ENCODE data around the gene RAD9A.

RAD9A gene

DNA sequence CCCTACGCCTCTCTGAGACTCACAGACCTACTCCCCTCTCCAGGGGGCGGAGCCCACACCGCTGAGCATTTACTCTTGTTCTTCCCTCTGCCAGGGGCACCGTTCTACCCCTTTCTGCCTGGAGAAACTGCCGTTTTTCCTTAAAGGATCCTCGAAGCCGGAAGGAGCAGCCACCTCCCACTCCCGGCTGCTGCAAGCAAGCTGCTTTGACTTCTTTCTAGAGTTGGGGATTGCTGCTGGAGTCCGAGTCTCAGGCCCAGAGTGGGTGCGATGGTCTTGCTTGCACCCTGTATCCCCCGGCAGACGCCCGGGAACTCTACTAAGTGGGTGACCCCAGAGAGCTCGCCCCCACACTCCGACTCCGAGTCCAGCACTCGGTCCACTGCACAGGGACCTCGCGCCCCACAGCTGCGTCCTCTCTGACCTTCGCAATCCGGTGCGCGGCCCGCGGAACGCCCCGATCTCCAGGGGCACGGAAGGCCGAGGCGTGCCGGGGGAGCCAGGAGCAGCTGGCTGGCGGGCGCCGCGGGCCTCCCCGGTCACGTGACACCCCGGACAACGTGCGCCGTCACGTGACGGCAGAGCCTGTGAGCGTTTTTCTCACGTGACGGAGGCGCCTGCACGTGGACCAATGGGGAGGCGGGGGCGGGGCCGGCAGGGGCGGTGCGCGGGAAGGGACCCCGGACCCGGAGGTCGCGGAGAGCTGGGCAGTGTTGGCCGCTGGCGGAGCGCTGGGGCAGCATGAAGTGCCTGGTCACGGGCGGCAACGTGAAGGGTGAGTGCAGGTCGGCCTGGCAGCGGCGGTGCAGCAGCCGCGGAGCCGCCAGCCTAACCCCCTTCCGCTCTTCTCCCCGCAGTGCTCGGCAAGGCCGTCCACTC is at the start of gene RAD9A:
Gene RAD9A, plus strand, starts transcription at position 683 of the 879 bp plus-strand sequence. Its CDS starts 59 bp downstream, at position 742.
- peak; percentile 99 for DNase-seq (ENCODE audit: low spot score)

DNA sequence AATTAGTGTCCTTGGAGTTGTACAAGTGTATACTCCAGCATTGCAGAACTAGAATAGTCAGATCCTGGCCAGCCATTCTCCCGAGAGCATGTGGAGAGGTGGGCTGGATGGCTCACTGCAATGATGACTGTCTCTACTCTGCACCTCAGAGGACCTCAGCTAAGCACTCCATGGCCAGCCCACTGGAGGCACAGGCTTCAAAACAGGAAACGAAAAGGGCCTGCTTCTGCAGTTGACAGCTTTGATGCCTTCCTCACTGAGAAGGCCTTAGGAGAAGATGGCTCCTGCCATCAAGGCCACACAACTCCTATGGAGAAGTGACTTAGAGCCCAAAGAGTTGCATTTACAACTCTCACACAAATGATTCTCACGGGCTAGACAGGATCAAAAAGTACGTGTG is 47.5 kb upstream of the RAD9A start:
- DNase-seq (ENCODE audit: low spot score): no peak

GRCh38 chr11:67345247-67345919 is 46.4 kb upstream of the RAD9A start:
- DNase-seq (ENCODE audit: low spot score): no peak

DNA sequence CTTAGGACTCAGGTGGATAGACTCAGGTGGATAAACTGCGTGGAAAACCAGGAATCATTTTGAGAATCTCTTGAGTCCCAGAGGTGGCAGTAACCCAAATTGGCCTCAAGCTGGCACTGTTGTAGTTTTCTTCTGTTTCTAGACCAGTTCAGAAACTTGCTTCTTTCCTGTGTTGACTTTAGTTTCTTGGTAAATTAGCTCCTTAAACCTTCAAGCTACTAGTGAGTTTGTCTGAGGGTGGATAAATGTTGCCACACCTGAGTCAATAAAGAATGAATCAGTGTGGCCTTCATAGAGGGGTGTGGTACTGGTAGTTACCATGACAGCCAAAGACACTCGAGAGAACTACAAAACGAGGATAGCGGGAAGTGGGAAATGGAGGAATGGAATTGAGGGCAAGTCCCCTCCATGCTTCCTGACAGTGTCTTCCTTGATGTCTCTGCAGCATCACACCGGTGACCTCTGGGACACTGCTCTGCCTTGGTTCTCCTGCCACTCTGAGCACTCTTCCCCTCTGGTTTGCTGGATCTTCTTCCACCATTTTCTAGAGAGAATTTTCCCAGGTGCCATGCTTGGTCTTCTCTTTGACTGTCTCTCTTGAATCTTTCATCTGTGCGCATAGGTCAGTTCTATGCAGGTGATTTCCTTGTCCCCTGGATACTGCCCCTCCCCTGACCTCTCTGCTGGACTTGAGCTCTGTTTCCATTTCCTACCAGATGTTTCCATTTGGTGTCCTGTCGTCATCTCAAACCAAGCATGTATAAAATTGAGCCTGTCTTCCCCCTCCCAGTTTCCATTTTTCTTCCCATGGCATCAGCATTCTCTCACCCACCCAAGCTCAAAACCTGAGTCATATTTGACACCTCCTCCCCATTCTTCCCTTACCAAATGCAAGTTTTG is 45.6 kb upstream of the RAD9A start:
- DNase-seq (ENCODE audit: low spot score): no peak

DNA sequence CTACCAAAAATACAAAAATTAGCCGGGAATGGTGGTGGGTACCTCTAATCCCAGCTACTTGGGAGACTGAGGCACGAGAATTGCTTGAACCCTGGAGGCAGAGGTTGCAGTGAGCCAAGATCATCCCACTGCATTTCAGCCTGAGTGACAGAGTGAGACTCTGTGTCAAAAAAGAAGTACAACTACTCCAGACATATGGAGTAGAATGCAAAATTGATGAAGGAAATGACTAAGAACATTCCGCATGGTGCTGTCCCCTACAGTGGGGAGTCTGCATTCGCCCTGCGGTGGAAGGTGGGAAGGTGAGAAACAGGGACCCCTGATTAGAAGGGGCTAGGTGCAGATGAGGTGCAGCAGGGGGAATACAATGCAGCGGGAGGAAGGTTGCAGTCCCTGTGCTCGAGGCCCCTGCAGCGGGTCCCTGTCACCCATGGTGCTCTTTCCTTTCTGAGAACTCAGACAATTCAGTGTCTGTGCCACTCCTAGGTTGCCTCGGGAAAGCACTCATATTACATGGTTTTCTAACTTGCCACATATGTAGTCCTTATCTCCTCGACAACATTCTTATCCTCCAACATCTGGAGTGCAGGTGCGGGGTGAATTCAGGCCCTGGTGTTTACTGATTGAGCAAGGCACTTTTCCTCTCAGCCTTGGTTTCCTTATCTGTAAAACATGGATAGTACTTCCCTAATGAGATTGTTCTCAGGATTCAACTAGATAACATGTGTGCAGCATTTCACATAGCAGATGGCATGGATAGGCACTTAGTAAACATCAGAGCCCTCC is 43.6 kb upstream of the RAD9A start:
- DNase-seq (ENCODE audit: low spot score): no peak

- no peak for DNase-seq (ENCODE audit: low spot score)
These were observed 42.8 kb upstream of the RAD9A start for GRCh38 chr11:67349036-67349435.

- DNase-seq (ENCODE audit: low spot score): no peak
These were observed 42.3 kb upstream of the RAD9A start for GRCh38 chr11:67349457-67349856.

GRCh38 chr11:67349928-67350465 is 41.8 kb upstream of the RAD9A start:
- no peak for DNase-seq (ENCODE audit: low spot score)

GRCh38 chr11:67351275-67352005 is 40.3 kb upstream of the RAD9A start:
- DNase-seq (ENCODE audit: low spot score): peak; percentile 80

- no peak for DNase-seq (ENCODE audit: low spot score)
These were observed 39.1 kb upstream of the RAD9A start for GRCh38 chr11:67352546-67353316.

DNA sequence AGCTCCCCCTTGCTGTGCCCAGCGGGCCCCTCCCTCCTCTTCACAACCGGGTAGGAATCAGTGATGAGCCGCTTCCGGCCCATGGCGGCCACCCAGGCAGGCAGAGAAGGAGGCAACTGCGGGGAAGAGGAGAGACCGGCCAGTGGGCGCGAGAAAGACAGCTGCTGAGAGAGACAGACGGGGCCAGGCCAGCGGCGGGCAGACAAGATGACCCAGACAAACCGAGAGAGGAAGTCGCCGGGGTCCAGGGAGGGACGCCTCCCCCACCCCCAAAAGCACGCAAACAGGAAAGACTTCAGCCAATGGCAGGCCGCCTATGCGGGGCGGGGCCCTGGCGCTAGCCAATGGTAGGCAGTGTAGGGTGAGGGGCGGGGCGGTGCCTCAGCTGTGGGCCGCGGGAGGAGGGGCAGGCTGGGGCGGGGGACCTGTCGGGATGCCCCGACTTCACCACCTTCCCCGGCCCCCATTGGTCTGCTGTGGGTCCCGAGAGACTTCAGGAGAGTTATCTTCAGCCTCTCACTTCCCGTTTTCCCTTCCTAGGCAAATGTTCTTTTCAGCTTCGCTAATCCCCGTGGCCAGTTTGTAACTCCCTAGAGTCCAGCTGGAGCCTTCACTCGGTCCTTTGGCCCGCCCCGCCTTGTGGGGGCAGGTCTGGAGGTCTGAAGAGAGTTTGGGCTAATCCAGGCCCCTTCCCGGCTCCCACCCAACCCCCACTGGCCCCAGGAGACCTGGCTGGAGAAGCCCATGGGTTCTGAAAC is 38.3 kb upstream of the RAD9A start, which contains the start of gene POLD4:
Gene POLD4, minus strand, starts transcription at position 230 of the 758 bp plus-strand sequence. Its CDS starts 147 bp downstream, at position 83.
- DNase-seq (ENCODE audit: low spot score): peak; percentile 98

GRCh38 chr11:67354075-67355022 is 37.4 kb upstream of the RAD9A start:
- DNase-seq (ENCODE audit: low spot score): peak; percentile 24

GRCh38 chr11:67355023-67355793 is 36.6 kb upstream of the RAD9A start:
- DNase-seq (ENCODE audit: low spot score): peak; percentile 22

- DNase-seq (ENCODE audit: low spot score): no peak
These were observed 35.9 kb upstream of the RAD9A start for GRCh38 chr11:67355794-67356386.

GRCh38 chr11:67356387-67356863 is 35.4 kb upstream of the RAD9A start:
- no peak for DNase-seq (ENCODE audit: low spot score)

GRCh38 chr11:67356864-67357561 is 34.8 kb upstream of the RAD9A start:
- peak; percentile 77 for DNase-seq (ENCODE audit: low spot score)
